HEK293T (cell line): ENCODE measurements around the gene CDH20.

Experiments used
- ARNT ChIP-seq: fragments of 450-650 bp; IDR thresholded peaks from 2 replicates; pipeline ENCODE4 v1.6.1; 2017; ENCODE audit warnings: mild to moderate bottlenecking
- BHLHE40 ChIP-seq: fragments of 450-650 bp; IDR thresholded peaks from 2 replicates; pipeline ENCODE4 v1.6.1; 2016; ENCODE audit warnings: mild to moderate bottlenecking, moderate library complexity, borderline replicate concordance
- FOXA1 ChIP-seq: fragments of 450-650 bp; IDR thresholded peaks from 2 replicates; pipeline ENCODE4 v1.6.1; 2016; ENCODE audit warnings: mild to moderate bottlenecking
- FOXM1 ChIP-seq: fragments of 450-650 bp; IDR thresholded peaks from 2 replicates; pipeline ENCODE4 v1.6.1; 2017; ENCODE audit warnings: mild to moderate bottlenecking, borderline replicate concordance
- L3MBTL2 ChIP-seq: fragments of 450-650 bp; conservative IDR thresholded peaks from 2 replicates; pipeline ENCODE4 v1.6.1; 2016; ENCODE audit warnings: mild to moderate bottlenecking
- NFRKB ChIP-seq: fragments of 450-650 bp; IDR thresholded peaks from 2 replicates; pipeline ENCODE4 v1.6.1; 2016; ENCODE audit warnings: mild to moderate bottlenecking, moderate library complexity
- SP1 ChIP-seq: fragments of 450-650 bp; IDR thresholded peaks from 2 replicates; pipeline ENCODE4 v1.6.1; 2017
- ZNF384 ChIP-seq: fragments of 450-650 bp; IDR thresholded peaks from 2 replicates; pipeline ENCODE4 v1.6.1; 2016

DNA sequence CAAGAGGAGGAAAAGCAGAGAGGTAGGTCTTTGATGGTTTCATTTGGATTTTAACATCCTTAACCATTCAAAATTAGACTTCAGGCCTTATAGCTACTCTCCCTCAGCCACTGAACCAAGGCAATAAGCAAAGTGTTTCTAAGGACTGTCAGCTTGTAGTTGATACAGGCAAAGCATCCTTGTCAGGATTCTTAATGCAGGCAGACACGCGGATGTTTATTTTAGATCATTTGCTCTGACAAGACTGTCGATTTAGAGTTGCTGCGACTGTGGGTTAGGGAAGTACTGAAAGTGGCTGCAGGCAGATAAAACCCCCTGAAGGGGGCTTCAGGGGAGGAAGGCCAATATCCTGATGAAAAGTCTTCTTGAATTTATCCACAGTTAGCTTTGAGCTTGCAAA is 46.6 kb downstream of the CDH20 start:
- TF ChIP-seq NFRKB (no peak), FOXA1 (no peak), L3MBTL2 (no peak), BHLHE40 (no peak), ZNF384 (no peak), ARNT (no peak), FOXM1 (no peak), SP1 (no peak)
